ENCODE data around the gene SERAC1.

GRCh38 chr6:158077676-158078075, 90.4 kb downstream of the SERAC1 start:
- no peak for TF ChIP-seq CTCF (IDR thresholded peaks at IDR 0.05)
- no peak for TF ChIP-seq POLR2A (IDR thresholded peaks at IDR 0.05)
- no peak for TF ChIP-seq POLR2AphosphoS5 (IDR thresholded peaks at IDR 0.05; ENCODE audit: insufficient read depth in 1 of 2, low read depth in 1 of 2)
